Measurements from ENCODE around the gene ZFHX3. TPM values are rescaled to one million over a fixed set of nuclear protein-coding genes. Genes with fewer than 3 reads are reported as not detected.

The ZFHX3 gene
- total RNA-seq, 4 donors from 2014 or later = 19.7 to 70.4 (median 34.6) TPM

DNA sequence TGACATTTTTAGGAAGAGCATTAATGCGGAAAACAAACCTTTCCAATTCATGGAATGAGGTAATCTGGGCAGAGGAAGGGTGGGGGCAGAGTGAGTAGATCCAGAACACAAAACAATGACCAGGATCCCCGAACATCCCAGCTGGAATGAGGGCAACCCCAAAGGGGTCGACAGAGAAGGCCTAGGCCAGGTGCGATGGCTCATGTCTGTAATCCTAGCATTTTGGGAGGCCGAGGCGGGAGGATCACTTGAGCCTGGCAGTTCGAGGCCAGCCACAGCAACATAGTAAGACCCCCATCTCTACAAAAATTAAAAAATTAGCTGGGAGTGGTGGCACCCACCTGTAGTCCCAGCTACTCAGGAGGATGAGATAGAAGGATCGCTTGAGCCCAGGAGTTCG lies 64.7 kb downstream of the ZFHX3 start:
- TF ChIP-seq, protein P1, sequence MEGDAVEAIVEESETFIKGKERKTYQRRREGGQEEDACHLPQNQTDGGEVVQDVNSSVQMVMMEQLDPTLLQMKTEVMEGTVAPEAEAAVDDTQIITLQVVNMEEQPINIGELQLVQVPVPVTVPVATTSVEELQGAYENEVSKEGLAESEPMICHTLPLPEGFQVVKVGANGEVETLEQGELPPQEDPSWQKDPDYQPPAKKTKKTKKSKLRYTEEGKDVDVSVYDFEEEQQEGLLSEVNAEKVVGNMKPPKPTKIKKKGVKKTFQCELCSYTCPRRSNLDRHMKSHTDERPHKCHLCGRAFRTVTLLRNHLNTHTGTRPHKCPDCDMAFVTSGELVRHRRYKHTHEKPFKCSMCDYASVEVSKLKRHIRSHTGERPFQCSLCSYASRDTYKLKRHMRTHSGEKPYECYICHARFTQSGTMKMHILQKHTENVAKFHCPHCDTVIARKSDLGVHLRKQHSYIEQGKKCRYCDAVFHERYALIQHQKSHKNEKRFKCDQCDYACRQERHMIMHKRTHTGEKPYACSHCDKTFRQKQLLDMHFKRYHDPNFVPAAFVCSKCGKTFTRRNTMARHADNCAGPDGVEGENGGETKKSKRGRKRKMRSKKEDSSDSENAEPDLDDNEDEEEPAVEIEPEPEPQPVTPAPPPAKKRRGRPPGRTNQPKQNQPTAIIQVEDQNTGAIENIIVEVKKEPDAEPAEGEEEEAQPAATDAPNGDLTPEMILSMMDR (IDR thresholded peaks at IDR 0.05; ENCODE audit: low read depth) = no peak

DNA sequence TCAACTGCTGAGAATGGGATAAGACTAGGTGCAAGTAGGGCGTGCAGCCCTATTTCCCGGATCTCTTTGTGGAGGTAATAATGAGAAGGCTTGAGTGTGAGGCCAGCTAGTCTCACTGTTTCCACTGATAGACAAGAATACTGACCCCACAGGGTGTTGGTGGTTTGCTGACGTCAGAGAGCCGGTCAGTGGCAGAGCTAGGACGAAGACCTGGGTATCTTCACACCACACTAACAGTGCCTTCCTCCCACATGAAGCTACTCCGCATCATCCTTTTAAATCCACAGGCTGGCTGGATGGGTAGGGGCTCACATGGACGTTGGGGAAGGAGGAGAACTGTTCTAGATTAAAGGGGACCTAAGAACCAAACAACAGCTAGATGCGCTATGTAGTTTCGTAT lies 68.0 kb downstream of the ZFHX3 start:
- TF ChIP-seq, protein P1 (IDR thresholded peaks at IDR 0.05; ENCODE audit: low read depth) = no peak

- TF ChIP-seq, protein P1 (IDR thresholded peaks at IDR 0.05; ENCODE audit: low read depth) = no peak
Observed at GRCh38 chr16:72978212-72978611, 69.7 kb downstream of the ZFHX3 start.

GRCh38 chr16:72977127-72977526 lies 70.8 kb downstream of the ZFHX3 start:
- TF ChIP-seq, protein P1 (IDR thresholded peaks at IDR 0.05; ENCODE audit: low read depth) = no peak

DNA sequence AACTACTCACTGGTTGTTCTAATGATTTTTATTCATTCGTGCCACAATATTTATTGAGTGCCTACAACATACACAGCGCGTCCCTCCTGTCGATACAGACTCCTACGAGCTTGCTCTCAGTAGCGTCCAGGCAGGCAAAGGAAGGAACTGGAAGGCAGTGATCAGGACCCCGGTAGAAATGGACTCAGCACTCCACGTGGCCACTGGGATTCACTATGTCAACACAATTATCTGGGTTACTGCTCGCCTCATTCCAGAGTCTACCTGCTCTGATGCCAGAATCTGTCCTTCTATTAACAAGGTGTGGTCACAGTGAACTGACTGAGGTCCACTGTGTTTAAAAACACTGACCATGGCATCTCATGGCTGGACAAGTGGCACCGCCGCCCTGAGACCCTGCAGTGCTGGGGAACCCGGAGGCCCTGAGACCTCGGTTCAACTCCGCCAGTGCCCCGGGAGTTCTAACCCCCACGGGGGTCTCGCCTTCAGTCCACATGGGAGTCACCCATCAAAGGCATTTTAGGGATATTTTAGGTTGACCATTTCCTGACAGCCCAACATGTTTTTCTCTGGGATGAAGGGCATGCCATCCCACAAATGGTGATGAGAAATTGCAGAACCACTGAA lies 71.4 kb downstream of the ZFHX3 start:
- TF ChIP-seq, protein P1 (IDR thresholded peaks at IDR 0.05; ENCODE audit: low read depth) = no peak

DNA sequence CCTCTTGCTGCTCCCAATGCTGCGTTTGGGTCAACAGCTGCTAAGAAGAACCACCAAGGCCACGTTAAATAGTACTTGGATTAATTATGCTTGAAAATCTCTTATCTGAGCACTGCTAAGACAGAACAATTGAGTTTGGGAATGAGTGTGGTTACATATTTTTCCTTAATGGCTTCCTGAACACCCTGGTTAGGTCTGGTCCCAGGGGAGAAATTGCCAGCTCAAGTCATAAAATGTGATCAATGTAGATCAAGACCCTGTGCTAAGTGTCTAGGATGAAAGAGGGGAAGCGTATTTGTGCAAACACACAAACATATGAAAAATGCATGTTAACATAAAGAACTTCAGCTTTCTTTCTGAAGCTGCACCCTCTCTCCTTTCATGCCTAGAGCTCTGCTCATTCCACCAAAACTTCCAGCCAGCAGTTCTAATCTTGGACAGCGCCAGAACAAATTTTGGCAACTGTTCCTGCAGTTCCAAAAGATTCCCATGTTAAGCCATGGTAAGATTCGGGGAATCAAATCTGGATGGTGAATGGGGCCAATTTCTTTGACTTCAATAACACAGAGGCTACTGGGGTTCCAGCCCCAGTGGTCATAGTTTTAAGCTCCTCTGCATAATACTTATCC lies 72.0 kb downstream of the ZFHX3 start:
- TF ChIP-seq, protein P1 (IDR thresholded peaks at IDR 0.05; ENCODE audit: low read depth) = no peak

DNA sequence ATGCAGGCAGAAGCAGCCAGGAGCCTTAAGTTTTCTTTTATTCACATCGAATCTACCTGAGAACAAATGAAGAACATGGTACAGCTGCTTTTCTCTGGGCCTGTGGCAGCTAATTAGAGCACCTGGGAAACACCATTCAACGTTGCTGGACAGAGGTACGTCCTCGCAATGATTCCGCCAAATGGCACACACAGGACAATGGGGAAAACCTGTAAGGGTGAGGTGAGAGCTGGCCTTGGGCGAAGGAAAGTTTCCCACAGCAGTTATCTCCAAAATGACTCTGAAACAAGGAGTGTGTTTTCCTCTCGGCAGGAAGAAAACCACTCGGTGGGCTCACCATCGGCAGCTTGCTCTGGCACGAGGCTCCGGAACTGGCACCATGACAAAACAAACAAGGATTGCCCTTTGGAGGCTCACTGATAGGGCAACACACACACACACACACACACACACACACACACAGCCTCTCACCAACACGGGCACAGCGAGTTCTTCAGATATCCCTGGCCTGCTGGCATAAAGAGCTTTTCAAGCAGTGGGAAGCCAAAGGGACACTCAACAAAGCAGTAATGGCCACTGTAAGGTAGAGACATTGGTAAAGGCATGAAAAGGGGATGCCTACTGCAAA lies 73.7 kb downstream of the ZFHX3 start:
- TF ChIP-seq, protein P1 (IDR thresholded peaks at IDR 0.05; ENCODE audit: low read depth) = no peak
